ENCODE results near the gene GPR161.
"Not testable (repeated sequence)": the region's sequence is repeated elsewhere in the genome, so short reads cannot be mapped to it uniquely, and the experiment has no call there.

The GPR161 gene

GRCh38 chr1:168157638-168158037 lies 20.9 kb upstream of the GPR161 start:
- H3K27ac ChIP-seq = no peak overlapping the region
- no peak for TF ChIP-seq CTCF (conservative IDR thresholded peaks at IDR 0.05)
- no peak for TF ChIP-seq ZFX (IDR thresholded peaks at IDR 0.05)

GRCh38 chr1:168155910-168156309 lies 19.2 kb upstream of the GPR161 start:
- no peak overlapping the region for H3K27ac ChIP-seq
- TF ChIP-seq CTCF (conservative IDR thresholded peaks at IDR 0.05) (no peak), ZFX (IDR thresholded peaks at IDR 0.05) (no peak)

GRCh38 chr1:168154707-168155106 lies 18.0 kb upstream of the GPR161 start:
- not testable (repeated sequence) for H3K27ac ChIP-seq

GRCh38 chr1:168151935-168152334 lies 15.2 kb upstream of the GPR161 start:
- TF ChIP-seq CTCF (conservative IDR thresholded peaks at IDR 0.05) (no peak), ZFX (IDR thresholded peaks at IDR 0.05) (no peak)
- H3K27ac ChIP-seq = no peak overlapping the region

GRCh38 chr1:168150283-168150682 lies 13.6 kb upstream of the GPR161 start:
- H3K27ac ChIP-seq = no peak overlapping the region
- TF ChIP-seq ZFX (IDR thresholded peaks at IDR 0.05) = no peak
- TF ChIP-seq CTCF (conservative IDR thresholded peaks at IDR 0.05) = no peak

- H3K27ac ChIP-seq = no peak overlapping the region
- TF ChIP-seq ZFX (IDR thresholded peaks at IDR 0.05) (no peak), CTCF (conservative IDR thresholded peaks at IDR 0.05) (no peak)
These were observed 12.2 kb upstream of the GPR161 start for GRCh38 chr1:168148916-168149315.

- H3K27ac ChIP-seq = no peak overlapping the region
- TF ChIP-seq CTCF (conservative IDR thresholded peaks at IDR 0.05) (no peak), ZFX (IDR thresholded peaks at IDR 0.05) (no peak)
These were observed 9.9 kb upstream of the GPR161 start for GRCh38 chr1:168146626-168147025.

GRCh38 chr1:168146160-168146539 lies 9.4 kb upstream of the GPR161 start:
- no peak for TF ChIP-seq CTCF (conservative IDR thresholded peaks at IDR 0.05)
- no peak for TF ChIP-seq ZFX (IDR thresholded peaks at IDR 0.05)

More at GRCh38 chr1:168146160-168146539, 9.4 kb upstream of the GPR161 start:
- H3K27ac ChIP-seq = no peak overlapping the region
